Measurements from ENCODE around the gene MEDAG. TPM values are rescaled to one million over a fixed set of nuclear protein-coding genes. Genes with fewer than 3 reads are reported as not detected.

The MEDAG gene
- total RNA-seq, 1 donor from 2014 or later, result 7.5 TPM

Other genes starting within 250 kb of the MEDAG start
- gene ALOX5AP, start 170.7 kb upstream of the MEDAG start, total RNA-seq, result 0.25 TPM in 2 of 3 replicates, not detected in the other
- not detected in 3 replicates for gene TEX26, start 26.4 kb downstream of the MEDAG start, total RNA-seq